ENCODE measurements around the gene PI16. TPM values are rescaled to one million over a fixed set of nuclear protein-coding genes. Genes with fewer than 3 reads are reported as not detected.

PI16 gene
- total RNA-seq, 4 donors from 2014 or later = 1.3 to 41.9 (median 8.9) TPM

DNA sequence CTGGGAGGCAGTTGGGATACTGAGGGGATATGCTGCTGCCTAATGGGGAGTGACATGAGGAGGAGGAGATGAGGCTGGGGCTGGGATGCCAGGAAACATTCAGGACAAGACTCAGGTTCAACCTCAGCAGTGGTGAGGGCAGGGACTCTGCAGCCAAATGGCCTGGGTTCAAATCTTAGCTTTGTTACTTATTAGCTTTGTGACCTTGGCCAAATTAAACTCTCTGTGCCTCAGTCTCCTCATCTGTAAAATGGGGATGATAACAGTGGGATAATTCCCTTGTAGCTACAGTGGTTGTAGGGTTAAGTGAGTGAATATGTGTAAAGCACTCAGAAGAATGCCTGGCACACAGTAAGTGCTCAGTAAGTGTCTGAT, 1.9 kb downstream of the PI16 start:
- ATAC-seq (ENCODE audit: low FRiP score) (no peak), DNase-seq (ENCODE audit: low spot score) (no peak)
- TF ChIP-seq, protein P1, sequence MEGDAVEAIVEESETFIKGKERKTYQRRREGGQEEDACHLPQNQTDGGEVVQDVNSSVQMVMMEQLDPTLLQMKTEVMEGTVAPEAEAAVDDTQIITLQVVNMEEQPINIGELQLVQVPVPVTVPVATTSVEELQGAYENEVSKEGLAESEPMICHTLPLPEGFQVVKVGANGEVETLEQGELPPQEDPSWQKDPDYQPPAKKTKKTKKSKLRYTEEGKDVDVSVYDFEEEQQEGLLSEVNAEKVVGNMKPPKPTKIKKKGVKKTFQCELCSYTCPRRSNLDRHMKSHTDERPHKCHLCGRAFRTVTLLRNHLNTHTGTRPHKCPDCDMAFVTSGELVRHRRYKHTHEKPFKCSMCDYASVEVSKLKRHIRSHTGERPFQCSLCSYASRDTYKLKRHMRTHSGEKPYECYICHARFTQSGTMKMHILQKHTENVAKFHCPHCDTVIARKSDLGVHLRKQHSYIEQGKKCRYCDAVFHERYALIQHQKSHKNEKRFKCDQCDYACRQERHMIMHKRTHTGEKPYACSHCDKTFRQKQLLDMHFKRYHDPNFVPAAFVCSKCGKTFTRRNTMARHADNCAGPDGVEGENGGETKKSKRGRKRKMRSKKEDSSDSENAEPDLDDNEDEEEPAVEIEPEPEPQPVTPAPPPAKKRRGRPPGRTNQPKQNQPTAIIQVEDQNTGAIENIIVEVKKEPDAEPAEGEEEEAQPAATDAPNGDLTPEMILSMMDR (IDR thresholded peaks at IDR 0.05) = no peak

DNA sequence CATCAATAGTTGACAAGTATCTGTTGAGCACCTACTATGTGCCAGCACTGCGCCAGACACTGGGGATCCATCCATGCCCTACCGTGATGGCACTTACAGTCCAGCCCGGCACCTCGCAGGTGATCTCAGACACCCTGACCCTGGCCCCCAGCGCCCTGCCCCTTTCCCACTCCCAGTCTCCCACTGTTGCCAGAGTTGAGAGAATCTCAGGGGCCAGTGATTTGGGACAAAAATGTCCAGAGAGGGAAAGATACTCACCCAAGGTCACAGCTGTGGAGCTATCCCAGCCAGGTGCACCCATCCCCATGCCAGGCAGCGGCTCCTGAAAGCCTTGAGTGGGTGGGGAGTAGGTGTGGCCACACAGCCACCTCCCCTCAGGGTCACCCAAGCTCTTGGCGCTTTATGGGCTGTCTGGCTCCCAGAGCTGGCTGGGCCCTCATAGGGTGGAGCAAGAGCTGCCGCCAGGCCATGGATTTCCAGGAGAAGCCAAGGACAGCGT, 3.3 kb downstream of the PI16 start:
- DNase-seq (ENCODE audit: low spot score) = no peak
- TF ChIP-seq, protein P1 (IDR thresholded peaks at IDR 0.05) = no peak
- ATAC-seq (ENCODE audit: low FRiP score) = no peak

DNA sequence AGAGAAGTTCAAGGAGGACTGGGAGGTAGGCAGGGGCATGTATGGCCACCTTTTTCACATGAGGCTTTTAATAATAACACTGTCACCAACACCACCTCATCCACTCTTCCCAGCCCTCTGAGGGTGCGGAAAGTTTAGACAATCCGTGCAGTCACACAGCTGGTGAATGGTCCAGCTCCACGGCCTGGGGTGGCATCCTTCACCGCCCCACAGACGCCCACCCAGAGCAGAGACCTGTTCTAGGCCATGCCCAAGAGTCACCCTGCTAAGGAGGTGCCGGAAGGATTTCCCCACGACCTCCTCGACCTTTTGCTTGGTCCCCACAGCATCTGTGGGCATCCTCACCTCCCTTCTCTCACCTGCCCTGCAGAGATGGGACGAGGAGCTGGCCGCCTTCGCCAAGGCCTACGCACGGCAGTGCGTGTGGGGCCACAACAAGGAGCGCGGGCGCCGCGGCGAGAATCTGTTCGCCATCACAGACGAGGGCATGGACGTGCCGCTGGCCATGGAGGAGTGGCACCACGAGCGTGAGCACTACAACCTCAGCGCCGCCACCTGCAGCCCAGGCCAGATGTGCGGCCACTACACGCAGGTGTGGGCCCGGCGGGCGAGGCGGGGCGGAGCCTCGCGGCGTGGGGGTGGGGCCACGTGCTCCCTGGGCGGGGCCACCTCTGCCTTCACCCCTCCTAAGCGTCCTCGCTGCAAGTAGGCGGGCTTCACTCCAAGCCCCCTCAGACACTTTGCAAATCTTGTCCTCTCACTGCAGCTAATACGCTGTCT, 4.4 kb downstream of the PI16 start:
- DNase-seq (ENCODE audit: low spot score) = no peak
- no peak for ATAC-seq (ENCODE audit: low FRiP score)
- TF ChIP-seq, protein P1 (IDR thresholded peaks at IDR 0.05) = no peak

DNA sequence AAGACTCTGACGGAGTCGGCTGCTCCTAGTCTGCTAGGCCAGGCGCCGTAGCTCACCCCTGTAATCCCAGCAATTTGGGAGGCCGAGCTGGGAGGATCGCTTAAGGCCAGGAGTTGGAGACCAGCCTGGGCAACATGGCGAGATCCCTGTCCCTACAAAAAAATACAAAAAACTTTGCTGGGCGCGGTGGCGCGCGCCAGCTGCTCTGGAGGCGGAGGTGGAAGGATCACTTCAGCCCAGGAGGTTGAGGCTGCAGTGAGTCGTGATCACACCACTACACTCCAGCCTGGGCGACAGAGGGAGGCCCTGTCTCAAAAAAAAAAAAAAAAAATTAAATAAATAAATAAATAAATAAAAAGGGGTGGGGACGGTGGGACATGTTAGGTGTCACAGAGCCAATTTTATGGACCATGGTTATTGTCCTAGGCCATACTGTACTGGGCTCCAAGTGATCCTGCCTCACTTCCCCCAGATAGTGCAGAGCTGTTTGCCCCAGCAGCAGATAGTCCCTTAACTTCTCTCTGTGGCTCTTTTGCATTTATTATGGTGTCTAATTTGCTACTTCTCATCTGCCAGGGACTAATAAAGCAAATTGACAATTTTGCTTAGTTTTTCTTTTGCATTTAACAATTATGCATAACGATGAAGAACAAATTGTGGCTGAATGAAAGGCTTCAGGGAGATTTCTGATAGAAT, 5.2 kb downstream of the PI16 start:
- TF ChIP-seq, protein P1 (IDR thresholded peaks at IDR 0.05) = no peak
- DNase-seq (ENCODE audit: low spot score) = no peak
- ATAC-seq (ENCODE audit: low FRiP score) = no peak

DNA sequence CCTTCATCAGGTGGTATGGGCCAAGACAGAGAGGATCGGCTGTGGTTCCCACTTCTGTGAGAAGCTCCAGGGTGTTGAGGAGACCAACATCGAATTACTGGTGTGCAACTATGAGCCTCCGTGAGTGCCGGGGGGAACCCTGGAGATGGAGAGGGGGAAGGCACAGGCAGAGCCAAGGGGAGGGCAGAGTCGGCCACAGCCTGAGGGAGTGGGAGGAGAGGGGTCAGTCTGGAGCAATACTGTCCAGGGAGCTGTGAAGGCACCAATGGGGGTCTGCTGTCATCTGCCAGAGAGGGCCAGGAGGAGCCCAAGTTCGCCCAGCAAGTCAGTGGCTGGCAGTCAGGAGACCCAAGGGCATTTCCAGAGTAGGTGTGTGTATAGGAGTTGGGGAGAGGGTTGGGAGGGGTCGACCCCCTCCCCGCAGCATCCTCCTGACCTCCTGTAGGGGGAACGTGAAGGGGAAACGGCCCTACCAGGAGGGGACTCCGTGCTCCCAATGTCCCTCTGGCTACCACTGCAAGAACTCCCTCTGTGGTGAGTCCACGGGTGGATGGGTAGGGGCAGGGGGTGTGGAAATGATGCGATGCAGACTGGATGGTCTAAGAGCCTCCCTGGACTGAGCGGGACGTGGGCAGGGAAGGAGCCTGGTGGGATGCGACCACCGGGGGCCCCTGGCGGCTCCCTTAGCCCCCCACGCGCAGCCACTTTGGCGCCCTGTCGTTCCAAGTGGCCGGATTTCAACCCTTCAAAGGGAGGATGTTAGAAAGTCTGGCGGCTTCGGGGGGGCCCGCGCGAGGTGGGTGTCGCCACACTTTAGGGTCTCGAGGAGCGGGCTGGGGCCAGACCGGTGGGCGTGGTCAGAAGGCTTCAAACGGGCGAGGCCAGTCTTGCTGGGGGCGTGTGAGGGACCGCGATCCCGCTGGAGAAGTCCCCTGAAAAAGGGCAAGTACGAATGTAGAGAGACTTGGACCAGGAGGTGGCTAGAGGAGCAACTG, 7.2 kb downstream of the PI16 start:
- DNase-seq (ENCODE audit: low spot score) (no peak), ATAC-seq (ENCODE audit: low FRiP score) (no peak)
- TF ChIP-seq, protein P1 (IDR thresholded peaks at IDR 0.05) = no peak

DNA sequence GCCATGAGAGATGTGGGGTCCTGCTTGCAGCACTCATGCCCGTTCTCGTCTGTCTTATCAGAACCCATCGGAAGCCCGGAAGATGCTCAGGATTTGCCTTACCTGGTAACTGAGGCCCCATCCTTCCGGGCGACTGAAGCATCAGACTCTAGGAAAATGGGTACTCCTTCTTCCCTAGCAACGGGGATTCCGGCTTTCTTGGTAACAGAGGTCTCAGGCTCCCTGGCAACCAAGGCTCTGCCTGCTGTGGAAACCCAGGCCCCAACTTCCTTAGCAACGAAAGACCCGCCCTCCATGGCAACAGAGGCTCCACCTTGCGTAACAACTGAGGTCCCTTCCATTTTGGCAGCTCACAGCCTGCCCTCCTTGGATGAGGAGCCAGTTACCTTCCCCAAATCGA, 8.3 kb downstream of the PI16 start:
- ATAC-seq (ENCODE audit: low FRiP score) = no peak
- DNase-seq (ENCODE audit: low spot score) = no peak
- TF ChIP-seq, protein P1 (IDR thresholded peaks at IDR 0.05) = no peak

Data from omental fat pad (tissue), 4 donors.